Measurements from ENCODE around the gene TROAP. TPM values are rescaled to one million over a fixed set of nuclear protein-coding genes. Genes with fewer than 3 reads are reported as not detected.
"Not testable (repeated sequence)": the region's sequence is repeated elsewhere in the genome, so short reads cannot be mapped to it uniquely, and the experiment has no call there.

The TROAP gene
- total RNA-seq, 1 experiment from 2014 or later, result 50.8 TPM

- Histone ChIP-seq H3K27me3 (replicated peaks) (no peaks in the 10 kb centered on the region), H3K4me1 (replicated peaks) (peaks cover 41% of the 10 kb centered on the region), H3K9me3 (replicated peaks) (no peaks in the 10 kb centered on the region), H3K36me3 (peaks cover 12% of the 10 kb centered on the region), H3K4me3 (no peak overlapping the region), H3K27ac (peak overlapping the region; percentile 90; the same call in 1 of the 2 replicates)
- no peak for DNase-seq (ENCODE audit: low read depth in 1 of 2, low spot score in 2 of 2)
Observed at GRCh38 chr12:49365542-49365941, 42.5 kb downstream of the TROAP start.

GRCh38 chr12:49366096-49366651 is 43.1 kb downstream of the TROAP start:
- Histone ChIP-seq H3K36me3 (peaks cover 19% of the 10 kb centered on the region), H3K27me3 (replicated peaks) (no peaks in the 10 kb centered on the region), H3K27ac (peak overlapping the region; percentile 90), H3K4me3 (peak overlapping the region; percentile 82), H3K4me1 (replicated peaks) (peaks cover 41% of the 10 kb centered on the region), H3K9me3 (replicated peaks) (no peaks in the 10 kb centered on the region)
- peak in 1 of 2 experiments; percentile 47 for DNase-seq (ENCODE audit: low read depth in 1 of 2, low spot score in 2 of 2)

GRCh38 chr12:49366652-49367380 is 43.8 kb downstream of the TROAP start:
- Histone ChIP-seq H3K27me3 (replicated peaks) (no peaks in the 10 kb centered on the region), H3K27ac (peak overlapping the region; percentile 90), H3K4me1 (replicated peaks) (peaks cover 41% of the 10 kb centered on the region), H3K9me3 (replicated peaks) (no peaks in the 10 kb centered on the region), H3K4me3 (peak overlapping the region; percentile 82), H3K36me3 (peaks cover 23% of the 10 kb centered on the region)
- peak; percentile 87 to 94 for DNase-seq (ENCODE audit: low read depth in 1 of 2, low spot score in 2 of 2)

GRCh38 chr12:49367381-49368239 is 44.6 kb downstream of the TROAP start, which contains the start of gene SPATS2:
Gene SPATS2 (plus strand): TSS chr12:49367462. CDS start chr12:49461013, 93,551 bp downstream.
- Histone ChIP-seq H3K27ac (peak within 1 kb of the TSS; percentile 90), H3K4me3 (peak within 1 kb of the TSS; percentile 82), H3K4me1 (replicated peaks) (peaks cover 41% of the 10 kb centered on the region), H3K9me3 (replicated peaks) (no peaks in the 10 kb centered on the region), H3K36me3 (peaks cover 28% of the 10 kb centered on the region), H3K27me3 (replicated peaks) (no peaks in the 10 kb centered on the region)
- DNase-seq (ENCODE audit: low read depth in 1 of 2, low spot score in 2 of 2), result peak; percentile 48 to 98

- peaks cover 41% of the 10 kb centered on the region for H3K4me1 ChIP-seq (replicated peaks)
- peaks cover 35% of the 10 kb centered on the region for H3K36me3 ChIP-seq
- no peaks in the 10 kb centered on the region for H3K9me3 ChIP-seq (replicated peaks)
- no peaks in the 10 kb centered on the region for H3K27me3 ChIP-seq (replicated peaks)
- H3K4me3 ChIP-seq, result peak overlapping the region; percentile 82
- H3K27ac ChIP-seq, result peak overlapping the region; percentile 44
- no peak for DNase-seq (ENCODE audit: low read depth in 1 of 2, low spot score in 2 of 2)
Observed at GRCh38 chr12:49368240-49368600, 45.2 kb downstream of the TROAP start.

GRCh38 chr12:49369411-49370145 is 46.5 kb downstream of the TROAP start:
- Histone ChIP-seq H3K27me3 (replicated peaks) (no peaks in the 10 kb centered on the region), H3K27ac (0 out of 2 replicates have a peak overlapping the region, but pooled peaks have one; percentile 3), H3K4me1 (replicated peaks) (peaks cover 46% of the 10 kb centered on the region), H3K4me3 (no peak overlapping the region), H3K9me3 (replicated peaks) (no peaks in the 10 kb centered on the region), H3K36me3 (peaks cover 40% of the 10 kb centered on the region)
- DNase-seq (ENCODE audit: low read depth in 1 of 2, low spot score in 2 of 2), result no peak

GRCh38 chr12:49370539-49370938 is 47.5 kb downstream of the TROAP start:
- H3K4me1 ChIP-seq (replicated peaks), result peaks cover 37% of the 10 kb centered on the region
- no peaks in the 10 kb centered on the region for H3K27me3 ChIP-seq (replicated peaks)
- no peaks in the 10 kb centered on the region for H3K9me3 ChIP-seq (replicated peaks)
- peaks cover 41% of the 10 kb centered on the region for H3K36me3 ChIP-seq
- no peak for DNase-seq (ENCODE audit: low read depth in 1 of 2, low spot score in 2 of 2)
- H3K4me3 ChIP-seq, result no peak overlapping the region
- no peak overlapping the region for H3K27ac ChIP-seq

GRCh38 chr12:49375406-49375805 is 52.4 kb downstream of the TROAP start:
- Histone ChIP-seq H3K27ac (no peak overlapping the region), H3K4me1 (replicated peaks) (peaks cover 6% of the 10 kb centered on the region), H3K36me3 (peaks cover 30% of the 10 kb centered on the region), H3K9me3 (replicated peaks) (no peaks in the 10 kb centered on the region), H3K27me3 (replicated peaks) (no peaks in the 10 kb centered on the region), H3K4me3 (no peak overlapping the region)
- DNase-seq (ENCODE audit: low read depth in 1 of 2, low spot score in 2 of 2), result no peak

- Histone ChIP-seq H3K27me3 (replicated peaks) (no peaks in the 10 kb centered on the region), H3K9me3 (replicated peaks) (no peaks in the 10 kb centered on the region), H3K27ac (no peak overlapping the region), H3K36me3 (peaks cover 15% of the 10 kb centered on the region), H3K4me3 (no peak overlapping the region), H3K4me1 (replicated peaks) (peaks cover 5% of the 10 kb centered on the region; the same call in 1 of the 2 replicates)
- DNase-seq (ENCODE audit: low read depth in 1 of 2, low spot score in 2 of 2), result no peak
Observed at GRCh38 chr12:49377386-49377785, 54.3 kb downstream of the TROAP start.

- not testable (repeated sequence) for H3K27me3 ChIP-seq (replicated peaks)
Observed at GRCh38 chr12:49380184-49380583, 57.1 kb downstream of the TROAP start.

More at GRCh38 chr12:49380184-49380583, 57.1 kb downstream of the TROAP start:
- not testable (repeated sequence) for H3K36me3 ChIP-seq; H3K9me3 ChIP-seq (replicated peaks); DNase-seq (ENCODE audit: low read depth in 1 of 2, low spot score in 2 of 2); H3K4me1 ChIP-seq (replicated peaks); H3K27ac ChIP-seq; H3K4me3 ChIP-seq

Other genes with a start within 250 kb of the TROAP start
- not detected in 2 replicates for gene DHH, start 228.5 kb upstream of the TROAP start, total RNA-seq (2014; rRNA removed; shearing (Covaris generic))
- 9.0 and 16.0 TPM in 2 replicates for gene LMBR1L, start 212.4 kb upstream of the TROAP start, total RNA-seq (2014; rRNA removed; shearing (Covaris generic))
- 4,389 and 5,186 TPM in 2 replicates for gene TUBA1B, start 191.9 kb upstream of the TROAP start, total RNA-seq (2014; rRNA removed; shearing (Covaris generic))
- 335 and 444 TPM in 2 replicates for gene TUBA1A, start 134.2 kb upstream of the TROAP start, total RNA-seq (2014; rRNA removed; shearing (Covaris generic))
- gene TUBA1C, start 58.2 kb upstream of the TROAP start, total RNA-seq (2014; rRNA removed; shearing (Covaris generic)), result 936 and 1,296 TPM in 2 replicates
- gene PRPH, start 28.1 kb upstream of the TROAP start, total RNA-seq (2014; rRNA removed; shearing (Covaris generic)), result not detected in 2 replicates
- 0.34 and 1.9 TPM in 2 replicates for gene C1QL4, start 13.9 kb downstream of the TROAP start, total RNA-seq (2014; rRNA removed; shearing (Covaris generic))
- gene DNAJC22, start 23.6 kb downstream of the TROAP start, total RNA-seq (2014; rRNA removed; shearing (Covaris generic)), result 6.3 and 9.6 TPM in 2 replicates
- gene SPATS2, start 44.2 kb downstream of the TROAP start, total RNA-seq (2014; rRNA removed; shearing (Covaris generic)), result 41.7 and 44.6 TPM in 2 replicates
- gene KCNH3, start 215.8 kb downstream of the TROAP start, total RNA-seq (2014; rRNA removed; shearing (Covaris generic)), result 0.08 and 0.53 TPM in 2 replicates
- 73.6 and 79.5 TPM in 2 replicates for gene MCRS1, start 244.9 kb downstream of the TROAP start, total RNA-seq (2014; rRNA removed; shearing (Covaris generic))